Activated CD8-positive, alpha-beta T cell treated with anti-CD3 and anti-CD28 coated beads, Interleukin-2, amount 10 ng/mL, durations not matched to agents 7 days and 5 days (primary cell): ENCODE measurements around the gene ACOXL. TPM values are rescaled to one million over a fixed set of nuclear protein-coding genes. Genes with fewer than 3 reads are reported as not detected.

Source experiments
- ATAC-seq: fragments of 150-1000 bp; cut with Tn5 transposase; one replicate; pipeline ENCODE4 v1.10.0; 2021; ENCODE audit warnings: moderate library complexity
- CTCF ChIA-PET: fragments of 350-600 bp; sonication (Branson Sonifier 250); formaldehyde crosslinking; loops from one replicate; lab custom pipeline; 2021; ENCODE audit warnings: antibody characterized with exemption; lab: Charles Lee
- POLR2A ChIA-PET: fragments of 350-600 bp; sonication (Branson Sonifier 250); formaldehyde crosslinking; loops from one replicate; lab custom pipeline; 2021; ENCODE audit warnings: antibody characterized with exemption; lab: Charles Lee
- DNase-seq: peaks from one replicate; pipeline ENCODE4 v3.0.0-alpha.2; 2020
- H3K27ac Mint-ChIP-seq: one replicate; pipeline ENCODE4 v1.8.0; 2021; ENCODE audit warnings: mild to moderate bottlenecking, mixed read lengths
- H3K27me3 Mint-ChIP-seq: one replicate; pipeline ENCODE4 v1.8.0; 2021; ENCODE audit warnings: low read depth, mixed read lengths
- H3K36me3 Mint-ChIP-seq: one replicate; pipeline ENCODE4 v1.8.0; 2021; ENCODE audit warnings: low read depth, mixed read lengths
- H3K4me1 Mint-ChIP-seq: one replicate; pipeline ENCODE4 v1.8.0; 2021; ENCODE audit warnings: low read depth, mixed read lengths
- H3K4me3 Mint-ChIP-seq: one replicate; pipeline ENCODE4 v1.8.0; 2021; ENCODE audit warnings: mild to moderate bottlenecking, mixed read lengths
- H3K9me3 Mint-ChIP-seq: one replicate; pipeline ENCODE4 v1.8.0; 2022; ENCODE audit warnings: mixed read lengths; ENCODE audit not compliant: insufficient read depth
- total RNA-seq, 2 experiments: library from RNA; stranded (reverse); gene quantifications; one replicate each; pipeline ENCODE4 v1.2.3, GENCODE V29; 2021

The ACOXL gene
- total RNA-seq, 2 experiments from 2014 or later, result not detected

DNA sequence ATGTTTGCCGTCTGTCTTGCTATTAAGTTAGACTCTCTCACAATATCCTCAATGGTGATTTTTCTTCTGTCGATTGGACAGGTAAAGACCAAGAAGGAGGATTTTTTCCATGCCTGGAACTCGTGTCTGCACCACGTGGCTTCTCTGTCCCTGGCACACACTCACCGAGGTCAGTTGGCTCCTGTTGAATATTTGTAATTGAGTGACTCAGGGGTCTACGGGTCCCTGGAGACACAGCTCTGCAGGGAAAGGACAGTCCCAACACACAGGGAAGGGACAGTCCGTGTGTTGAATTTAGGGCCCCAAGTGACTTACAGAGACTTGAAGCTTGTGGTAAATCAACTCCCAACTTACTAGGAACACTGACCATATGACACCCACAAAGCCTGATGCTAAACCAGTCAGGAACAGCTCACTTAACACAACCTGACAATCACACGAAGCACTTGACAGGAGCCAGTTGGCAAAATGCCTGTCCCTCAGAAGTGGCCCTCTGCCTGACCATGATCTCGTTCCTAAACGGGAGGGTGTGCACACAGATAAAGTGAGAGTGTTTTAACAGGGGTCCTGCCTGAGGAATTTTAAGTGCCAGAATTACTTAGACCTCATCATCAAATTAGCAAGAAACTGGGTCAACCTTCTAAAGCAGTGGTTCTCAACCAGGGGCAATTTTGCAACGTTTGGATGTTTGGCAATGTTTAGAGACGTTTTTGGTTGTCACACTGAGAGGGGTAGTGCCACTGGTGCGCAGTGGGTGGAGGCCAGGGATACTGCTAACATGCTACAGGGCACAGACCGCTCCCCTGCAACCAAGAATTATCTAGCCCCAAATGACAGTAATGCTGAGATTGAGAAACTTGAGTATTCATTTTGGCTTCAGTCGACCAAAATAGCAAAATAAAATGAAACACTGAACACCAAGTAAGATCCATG lies 299.4 kb downstream of the ACOXL start:
- Mint-ChIP-seq H3K27me3 (peaks cover 10% of the 10 kb centered on the region), H3K27ac (no peak overlapping the region), H3K4me3 (no peak overlapping the region), H3K4me1 (peaks cover 7% of the 10 kb centered on the region), H3K9me3 (no peaks in the 10 kb centered on the region), H3K36me3 (no peaks in the 10 kb centered on the region)
- ChIA-PET CTCF (no interaction called here), POLR2A (no interaction called here)
- ATAC-seq (no peak), DNase-seq (no peak)

DNA sequence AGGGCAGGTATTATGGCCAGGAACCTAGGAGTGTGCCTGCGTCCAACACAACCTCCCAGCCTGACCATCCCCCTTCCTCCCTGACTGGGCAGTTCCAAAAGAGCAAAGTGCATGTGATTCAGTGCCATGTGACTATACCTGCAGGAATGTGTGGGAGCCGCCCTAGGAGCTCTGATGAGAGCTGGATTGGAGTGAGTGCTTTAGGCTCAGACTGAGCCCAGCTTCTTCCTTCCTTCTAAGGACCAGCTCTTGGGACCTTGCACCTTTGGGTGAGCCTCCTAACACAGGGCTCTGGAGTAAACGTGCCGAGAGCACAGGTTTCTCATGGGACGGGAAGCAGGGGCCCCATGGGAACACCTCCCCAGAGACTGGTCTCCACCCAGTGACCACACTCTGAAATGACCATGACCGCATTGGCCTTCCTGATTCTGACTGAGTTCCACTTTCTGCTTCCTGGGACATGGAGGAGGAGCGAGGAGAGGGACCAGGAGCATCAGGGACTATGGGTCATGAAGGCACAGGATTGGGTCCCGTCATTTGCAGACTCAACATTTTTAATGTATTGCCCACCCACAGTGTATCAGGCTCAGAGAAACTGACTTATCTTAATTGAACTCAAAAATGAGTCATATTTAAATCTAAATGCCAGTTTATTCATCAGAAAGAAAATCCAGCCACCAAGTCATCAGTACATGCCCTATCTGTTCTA lies 300.5 kb downstream of the ACOXL start:
- H3K4me3 Mint-ChIP-seq, result no peak overlapping the region
- no peak for ATAC-seq
- H3K4me1 Mint-ChIP-seq, result peaks cover 11% of the 10 kb centered on the region
- ChIA-PET CTCF (no interaction called here), POLR2A (no interaction called here)
- H3K27ac Mint-ChIP-seq, result no peak overlapping the region
- H3K27me3 Mint-ChIP-seq, result peaks cover 9% of the 10 kb centered on the region
- no peaks in the 10 kb centered on the region for H3K9me3 Mint-ChIP-seq
- no peak for DNase-seq
- no peaks in the 10 kb centered on the region for H3K36me3 Mint-ChIP-seq

DNA sequence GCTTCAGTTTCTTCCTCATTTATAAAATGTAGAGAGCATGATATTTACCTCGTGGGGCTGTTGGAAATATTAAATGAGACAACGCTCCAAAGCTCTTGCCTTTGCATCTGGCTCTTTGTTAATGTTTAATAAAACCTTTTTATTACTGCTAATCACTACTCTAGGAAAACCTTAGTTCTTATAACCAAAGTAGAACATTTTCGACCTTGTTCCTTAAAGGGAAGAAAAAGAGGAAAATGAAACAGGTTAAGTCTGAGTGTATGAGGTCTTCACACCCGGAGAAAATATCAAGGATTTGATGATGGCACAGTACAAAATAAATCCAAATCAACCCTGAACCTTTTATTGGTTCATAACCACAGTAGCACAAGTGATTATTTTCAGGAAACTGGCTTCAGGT lies 301.8 kb downstream of the ACOXL start:
- Mint-ChIP-seq H3K27ac (no peak overlapping the region), H3K36me3 (no peaks in the 10 kb centered on the region), H3K4me1 (peaks cover 11% of the 10 kb centered on the region), H3K27me3 (peaks cover 9% of the 10 kb centered on the region), H3K4me3 (no peak overlapping the region), H3K9me3 (no peaks in the 10 kb centered on the region)
- DNase-seq (no peak), ATAC-seq (no peak)
- ChIA-PET POLR2A (no interaction called here), CTCF (no interaction called here)

DNA sequence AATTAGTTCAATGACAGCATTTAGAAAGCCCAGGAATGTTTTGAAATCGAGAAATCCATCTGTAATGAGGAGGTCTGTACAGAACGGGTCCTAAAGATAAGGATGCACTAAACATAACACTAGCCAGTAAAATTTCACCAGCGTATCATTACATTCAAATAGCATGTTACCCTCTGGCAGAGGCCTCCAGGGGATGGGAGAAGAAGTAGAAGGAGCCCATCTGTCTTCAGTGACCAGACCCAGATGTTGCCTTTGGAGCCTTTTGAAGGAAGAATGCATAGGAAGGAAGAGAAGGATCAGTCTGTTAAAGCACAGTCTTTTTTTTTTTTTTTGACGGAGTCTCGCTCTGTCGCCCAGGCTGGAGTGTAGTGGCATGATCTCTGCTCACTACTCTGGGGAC lies 302.2 kb downstream of the ACOXL start:
- H3K27me3 Mint-ChIP-seq, result peaks cover 9% of the 10 kb centered on the region
- no peaks in the 10 kb centered on the region for H3K36me3 Mint-ChIP-seq
- no peak overlapping the region for H3K4me3 Mint-ChIP-seq
- DNase-seq, result peak; percentile 5
- no peak overlapping the region for H3K27ac Mint-ChIP-seq
- ChIA-PET POLR2A (no interaction called here), CTCF (no interaction called here)
- no peak for ATAC-seq
- H3K4me1 Mint-ChIP-seq, result peaks cover 11% of the 10 kb centered on the region
- no peaks in the 10 kb centered on the region for H3K9me3 Mint-ChIP-seq

DNA sequence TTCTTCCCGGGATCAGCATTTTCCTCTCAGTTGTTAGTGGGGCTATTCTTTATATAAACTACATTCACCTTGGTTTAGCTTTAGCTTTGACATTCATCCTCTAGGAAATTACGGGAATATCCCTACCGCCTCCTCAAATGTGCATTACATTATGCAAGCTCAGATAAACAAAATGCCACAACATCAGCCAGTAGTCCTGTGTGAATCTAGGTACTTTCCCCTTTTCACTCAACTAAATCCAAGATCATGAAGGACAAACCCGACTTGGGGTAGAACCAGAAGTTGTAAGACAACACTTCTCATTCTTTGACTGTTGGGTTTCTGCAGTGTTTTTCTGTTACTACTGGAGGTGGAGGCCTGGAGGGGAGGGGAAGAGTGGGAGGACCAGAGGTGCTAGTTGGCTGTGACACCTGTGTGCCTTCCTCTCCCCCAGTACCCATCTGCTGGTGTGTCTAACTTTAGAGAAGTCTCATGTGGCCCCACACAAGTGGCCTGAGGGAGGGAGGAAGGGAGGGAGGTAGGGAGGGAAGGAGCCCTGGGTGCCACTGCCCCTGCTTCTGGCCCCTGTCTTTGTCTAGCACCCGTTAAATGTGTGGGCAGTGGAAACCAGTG lies 303.6 kb downstream of the ACOXL start:
- CTCF ChIA-PET, result no interaction called here
- H3K36me3 Mint-ChIP-seq, result no peaks in the 10 kb centered on the region
- no peak for ATAC-seq
- POLR2A ChIA-PET, result no interaction called here
- no peak overlapping the region for H3K27ac Mint-ChIP-seq
- peaks cover 7% of the 10 kb centered on the region for H3K27me3 Mint-ChIP-seq
- peaks cover 7% of the 10 kb centered on the region for H3K4me1 Mint-ChIP-seq
- no peaks in the 10 kb centered on the region for H3K9me3 Mint-ChIP-seq
- H3K4me3 Mint-ChIP-seq, result no peak overlapping the region
- DNase-seq, result peak; percentile 6

DNA sequence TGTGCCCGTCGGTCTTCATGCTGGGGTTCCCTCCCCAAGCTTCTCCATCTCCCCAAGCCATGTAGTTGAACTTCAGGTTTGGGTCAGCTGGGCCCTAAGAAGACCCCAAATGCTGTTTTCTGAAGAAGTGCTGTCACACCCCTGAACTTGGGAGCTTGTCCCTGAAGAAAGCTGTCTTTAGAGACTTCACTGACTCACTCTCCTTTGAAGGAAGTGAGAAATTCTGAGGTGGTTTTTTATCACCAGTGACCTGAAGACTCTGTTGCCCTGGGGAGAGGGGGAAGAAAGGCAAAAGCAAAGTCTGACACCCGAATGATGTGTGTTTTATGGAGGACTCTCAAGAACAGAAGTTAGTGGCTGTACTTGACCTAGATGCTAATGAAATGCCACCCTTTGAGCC lies 304.8 kb downstream of the ACOXL start:
- peak; percentile 9 for DNase-seq
- ChIA-PET POLR2A (no interaction called here), CTCF (interaction anchor here (1.1 kb wide), 1 partner anchor 63 kb away, joined by 3 read pairs; no protein-coding TSS in a partner anchor)
- no peaks in the 10 kb centered on the region for H3K9me3 Mint-ChIP-seq
- no peaks in the 10 kb centered on the region for H3K36me3 Mint-ChIP-seq
- H3K27ac Mint-ChIP-seq, result no peak overlapping the region
- H3K4me3 Mint-ChIP-seq, result no peak overlapping the region
- peaks cover 7% of the 10 kb centered on the region for H3K4me1 Mint-ChIP-seq
- no peak for ATAC-seq
- H3K27me3 Mint-ChIP-seq, result peaks cover 4% of the 10 kb centered on the region

DNA sequence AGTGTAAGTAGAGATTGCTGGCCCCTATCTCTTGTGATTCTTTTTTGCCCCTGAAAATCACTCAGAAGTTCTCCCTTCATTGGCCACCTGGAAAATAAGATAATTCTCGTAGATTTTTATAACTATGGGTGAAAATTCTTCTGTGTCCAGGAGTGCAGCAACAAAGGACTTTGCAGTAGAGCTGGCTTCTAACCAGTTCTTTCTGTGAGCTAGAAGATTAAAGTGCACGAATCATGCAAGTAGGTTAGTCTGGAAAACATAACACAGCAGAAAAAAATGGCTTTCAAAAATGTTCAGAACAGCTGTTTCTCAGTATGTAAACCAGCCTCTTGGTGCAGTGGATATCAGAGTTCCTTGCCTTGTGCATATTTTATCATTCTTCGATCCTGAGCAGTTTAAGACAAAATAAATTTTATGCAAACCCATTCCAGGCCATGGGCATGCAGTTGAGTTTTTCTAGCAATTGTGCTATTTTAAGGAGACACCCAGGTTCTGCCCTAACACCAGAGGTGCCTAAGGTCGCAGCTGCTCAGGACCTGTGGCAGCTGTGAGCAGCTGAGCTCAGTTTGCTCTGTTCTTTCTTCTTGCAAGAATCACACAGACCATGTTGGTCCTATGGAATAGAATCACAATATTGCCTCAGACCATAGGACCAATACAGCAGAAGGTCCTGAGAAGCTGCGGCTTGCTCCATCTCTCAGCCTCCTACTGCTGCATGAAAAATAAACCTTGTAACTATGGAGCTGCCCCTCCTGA lies 307.4 kb downstream of the ACOXL start:
- Mint-ChIP-seq H3K36me3 (no peaks in the 10 kb centered on the region), H3K4me3 (no peak overlapping the region), H3K27me3 (no peaks in the 10 kb centered on the region), H3K27ac (no peak overlapping the region), H3K4me1 (peaks cover 9% of the 10 kb centered on the region), H3K9me3 (no peaks in the 10 kb centered on the region)
- ATAC-seq, result no peak
- ChIA-PET POLR2A (interaction anchor here (0.7 kb wide), 1 partner anchor 78 kb away, joined by 4 read pairs; no protein-coding TSS in a partner anchor), CTCF (no interaction called here)
- DNase-seq, result no peak

DNA sequence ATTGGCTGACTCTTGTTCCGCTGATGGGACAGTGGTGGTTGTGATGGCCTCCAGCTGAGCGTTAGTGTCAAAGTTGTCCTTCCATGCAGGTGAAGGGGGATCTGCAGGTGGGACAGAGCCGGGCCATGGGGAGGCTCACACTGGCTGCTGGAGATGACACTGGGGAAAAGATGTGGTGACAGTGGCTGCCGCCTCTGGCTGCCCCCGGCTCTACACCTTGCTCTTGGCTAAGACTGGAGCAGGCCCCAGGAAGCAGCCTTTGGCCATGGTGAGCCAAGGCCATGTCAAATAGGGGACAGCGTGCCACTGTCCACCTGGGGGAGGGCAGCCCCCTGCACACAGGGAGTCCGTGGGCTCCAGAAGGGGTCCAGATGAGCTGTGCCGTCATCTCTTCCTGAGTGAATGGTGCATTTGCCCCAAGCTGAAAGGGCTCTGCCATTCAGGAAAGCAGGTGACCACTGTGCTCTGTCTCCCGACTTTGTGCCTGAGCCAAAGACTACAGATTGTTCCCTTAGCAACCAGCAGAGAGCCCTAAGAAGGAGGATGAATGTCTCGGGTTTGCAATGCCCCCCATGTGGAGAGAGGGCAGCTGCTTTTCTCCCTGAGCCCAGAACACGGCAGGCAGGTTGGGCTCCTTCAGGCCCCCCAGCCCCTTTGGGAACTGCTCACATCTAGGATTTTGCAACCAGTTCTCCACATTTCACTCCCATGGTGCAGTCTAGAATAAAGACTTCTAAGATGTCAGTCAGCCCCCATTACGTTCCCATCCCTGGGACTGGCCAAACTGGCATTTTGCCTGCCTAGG lies 309.2 kb downstream of the ACOXL start:
- Mint-ChIP-seq H3K27me3 (no peaks in the 10 kb centered on the region), H3K4me1 (peaks cover 9% of the 10 kb centered on the region), H3K4me3 (no peak overlapping the region), H3K27ac (no peak overlapping the region), H3K9me3 (no peaks in the 10 kb centered on the region), H3K36me3 (no peaks in the 10 kb centered on the region)
- ChIA-PET POLR2A (no interaction called here), CTCF (no interaction called here)
- peak; percentile 14 for DNase-seq
- ATAC-seq, result no peak

DNA sequence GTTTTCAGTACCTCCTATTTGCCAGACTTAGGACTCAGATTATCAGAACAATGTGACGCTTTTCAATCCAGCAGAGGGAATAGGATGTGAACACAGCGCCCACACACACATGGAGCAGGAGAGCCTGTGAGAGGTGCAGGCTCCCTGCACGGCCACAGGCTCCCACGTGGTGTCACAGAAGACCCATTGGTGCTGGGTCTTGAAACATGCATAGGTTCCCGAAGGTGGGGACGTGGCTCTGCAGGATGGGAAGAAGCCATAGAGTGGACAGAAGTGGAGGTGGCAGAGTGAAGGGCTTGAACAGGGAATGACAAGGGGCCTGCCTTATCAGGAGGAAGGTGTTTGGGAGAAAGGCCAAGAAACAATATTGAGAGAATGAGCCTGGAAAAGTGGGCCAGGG lies 309.9 kb downstream of the ACOXL start:
- peaks cover 3% of the 10 kb centered on the region for H3K4me1 Mint-ChIP-seq

DNA sequence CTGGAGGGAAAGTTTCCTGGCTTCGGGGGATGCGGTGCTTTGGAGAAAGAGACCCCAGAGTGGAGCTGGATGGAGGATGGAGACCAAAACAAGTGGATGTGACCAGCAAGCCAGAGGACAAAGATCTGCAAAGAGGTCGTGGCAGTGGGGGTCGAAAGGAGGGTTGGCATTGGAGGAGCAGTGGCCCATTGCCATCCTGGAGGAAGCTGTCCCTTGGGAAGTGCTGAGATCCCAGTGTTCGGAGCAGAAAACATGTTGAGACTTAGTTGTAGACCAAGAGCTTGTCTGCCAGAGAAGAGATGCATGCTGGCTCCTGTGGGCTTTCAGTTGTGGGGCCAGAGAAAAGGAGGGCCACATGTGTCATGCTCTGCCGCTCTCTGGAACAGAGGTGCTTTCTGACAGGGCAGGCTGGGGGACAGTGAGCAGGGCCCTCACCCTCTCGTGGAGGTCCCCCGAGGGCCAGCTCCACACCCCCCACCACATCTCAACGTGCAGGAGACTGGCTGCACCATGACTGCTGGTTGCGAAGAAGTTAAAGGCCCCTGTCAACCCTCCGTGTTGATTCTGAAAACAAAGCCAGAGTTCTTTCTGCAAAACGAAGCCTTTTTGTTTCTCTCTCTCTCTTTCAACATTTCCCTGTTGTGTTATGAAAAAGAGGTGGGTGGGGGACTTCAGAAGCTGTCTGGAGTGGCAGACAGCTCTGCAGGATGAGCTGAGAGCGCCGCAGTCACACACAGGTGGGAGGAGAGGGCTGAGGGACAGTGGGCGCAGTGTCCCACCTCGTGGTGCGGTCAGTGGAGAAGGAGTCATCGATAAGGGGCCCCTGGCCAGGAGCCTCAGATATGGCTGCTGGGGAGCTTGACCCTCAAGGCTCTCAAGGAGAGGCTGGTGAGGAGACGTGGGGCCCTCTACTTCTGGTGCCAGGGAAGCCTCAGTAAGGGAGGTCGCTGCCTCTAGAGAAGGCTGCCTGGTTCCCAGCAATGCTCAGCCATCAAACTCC lies 310.7 kb downstream of the ACOXL start:
- H3K9me3 Mint-ChIP-seq, result no peaks in the 10 kb centered on the region
- DNase-seq (peak; percentile 17), ATAC-seq (no peak)
- H3K36me3 Mint-ChIP-seq, result no peaks in the 10 kb centered on the region
- CTCF ChIA-PET, result interaction anchor here (0.9 kb wide), 1 partner anchor 18 kb away, joined by 3 read pairs; no protein-coding TSS in a partner anchor
- H3K27ac Mint-ChIP-seq, result no peak overlapping the region
- peaks cover 3% of the 10 kb centered on the region for H3K4me1 Mint-ChIP-seq
- POLR2A ChIA-PET, result interaction anchor here (1.0 kb wide), 1 partner anchor 190 kb away, joined by 3 read pairs; no protein-coding TSS in a partner anchor
- no peaks in the 10 kb centered on the region for H3K27me3 Mint-ChIP-seq
- H3K4me3 Mint-ChIP-seq, result no peak overlapping the region

More for the DNA sequence above, 309.9 kb downstream of the ACOXL start:
- Mint-ChIP-seq H3K36me3 (no peaks in the 10 kb centered on the region), H3K4me3 (no peak overlapping the region), H3K27ac (no peak overlapping the region), H3K9me3 (no peaks in the 10 kb centered on the region), H3K27me3 (no peaks in the 10 kb centered on the region)
- POLR2A ChIA-PET, result no interaction called here
- ATAC-seq (no peak), DNase-seq (peak; percentile 9)
- CTCF ChIA-PET, result interaction anchor here (0.9 kb wide), 1 partner anchor 17 kb away, joined by 3 read pairs; no protein-coding TSS in a partner anchor
